OCI-LY1 (cell line): ENCODE data around the gene ODAD3.

ENCODE experiments used
- H2AFZ ChIP-seq: fragments of 200-600 bp; sonication (generic), shearing (Covaris generic); 2 replicates; pipeline ENCODE4 v1.6.0; 2014; ENCODE audit warnings: antibody characterized with exemption, mild to moderate bottlenecking, low read length
- H3F3A ChIP-seq: fragments of 200-600 bp; sonication (generic), shearing (Covaris generic); 2 replicates; pipeline ENCODE4 v1.6.0; 2014; ENCODE audit warnings: mild to moderate bottlenecking, antibody characterized with exemption, low read length, moderate library complexity; ENCODE audit not compliant: insufficient read depth
- H3K27ac ChIP-seq: fragments of 200-600 bp; sonication (generic); 2 replicates; pipeline ENCODE4 v1.5.1; 2014; ENCODE audit warnings: low read length, mixed run types, mild to moderate bottlenecking, low read depth; ENCODE audit not compliant: poor library complexity, severe bottlenecking
- H3K27me3 ChIP-seq: fragments of 200-600 bp; sonication (generic); 2 replicates; pipeline ENCODE4 v1.6.0; 2014; ENCODE audit warnings: antibody characterized with exemption, mild to moderate bottlenecking, low read length, moderate library complexity; ENCODE audit not compliant: insufficient read depth
- H3K36me3 ChIP-seq: fragments of 200-600 bp; sonication (generic); 2 replicates; pipeline ENCODE4 v1.6.1; 2014; ENCODE audit warnings: mild to moderate bottlenecking, antibody characterized with exemption, low read length, moderate library complexity, mixed read lengths; ENCODE audit not compliant: insufficient read depth
- H3K4me1 ChIP-seq: fragments of 200-600 bp; sonication (generic); 2 replicates; pipeline ENCODE4 v1.5.1; 2014; ENCODE audit warnings: mild to moderate bottlenecking, low read length, moderate library complexity; ENCODE audit not compliant: insufficient read depth, severe bottlenecking
- H3K4me2 ChIP-seq: fragments of 200-600 bp; sonication (generic), shearing (Covaris generic); 2 replicates; pipeline ENCODE4 v1.6.1; 2014; ENCODE audit warnings: low read length
- H3K4me3 ChIP-seq: fragments of 200-600 bp; sonication (generic); 2 replicates; pipeline ENCODE4 v1.5.1; 2014; ENCODE audit warnings: low read length, low read depth, mild to moderate bottlenecking, mixed read lengths; ENCODE audit not compliant: poor library complexity, severe bottlenecking
- H3K79me2 ChIP-seq: fragments of 200-600 bp; shearing (Covaris generic); 2 replicates; pipeline ENCODE4 v1.6.1; 2016; ENCODE audit warnings: mixed run types, low read length, mixed read lengths; ENCODE audit not compliant: insufficient read depth
- H3K9ac ChIP-seq: fragments of 200-600 bp; sonication (generic), shearing (Covaris generic); 2 replicates; pipeline ENCODE4 v1.6.1; 2014; ENCODE audit warnings: mild to moderate bottlenecking, low read length, mixed read lengths
- H3K9me2 ChIP-seq: fragments of 200-600 bp; sonication (generic), shearing (Covaris generic); 2 replicates; pipeline ENCODE4 v1.6.1; 2014; ENCODE audit warnings: low read depth, mild to moderate bottlenecking, low read length, mixed read lengths
- H3K9me3 ChIP-seq: fragments of 200-600 bp; shearing (Covaris generic); 2 replicates; pipeline ENCODE4 v1.6.1; 2014; ENCODE audit warnings: low read length, mixed read lengths
- H4K20me1 ChIP-seq: fragments of 200-600 bp; sonication (generic), shearing (Covaris generic); 2 replicates; pipeline ENCODE4 v1.6.0; 2016; ENCODE audit warnings: mild to moderate bottlenecking, low read length; ENCODE audit not compliant: insufficient read depth
- EZH2 ChIP-seq: fragments of 200-600 bp; sonication (generic), shearing (Covaris generic); IDR thresholded peaks from 2 replicates; pipeline ENCODE4 v1.8.0; 2017; ENCODE audit warnings: borderline replicate concordance, mixed run types, mild to moderate bottlenecking, antibody characterized with exemption, low read length, moderate library complexity, mixed read lengths
- TF ChIP-seq, protein P1 (sequence below): fragments of 200-600 bp; sonication (generic), shearing (Covaris generic); IDR thresholded peaks from 2 replicates; pipeline ENCODE4 v1.5.1; 2017; ENCODE audit warnings: mild to moderate bottlenecking, antibody characterized with exemption, low read length, moderate library complexity, mixed read lengths

ODAD3 gene

DNA sequence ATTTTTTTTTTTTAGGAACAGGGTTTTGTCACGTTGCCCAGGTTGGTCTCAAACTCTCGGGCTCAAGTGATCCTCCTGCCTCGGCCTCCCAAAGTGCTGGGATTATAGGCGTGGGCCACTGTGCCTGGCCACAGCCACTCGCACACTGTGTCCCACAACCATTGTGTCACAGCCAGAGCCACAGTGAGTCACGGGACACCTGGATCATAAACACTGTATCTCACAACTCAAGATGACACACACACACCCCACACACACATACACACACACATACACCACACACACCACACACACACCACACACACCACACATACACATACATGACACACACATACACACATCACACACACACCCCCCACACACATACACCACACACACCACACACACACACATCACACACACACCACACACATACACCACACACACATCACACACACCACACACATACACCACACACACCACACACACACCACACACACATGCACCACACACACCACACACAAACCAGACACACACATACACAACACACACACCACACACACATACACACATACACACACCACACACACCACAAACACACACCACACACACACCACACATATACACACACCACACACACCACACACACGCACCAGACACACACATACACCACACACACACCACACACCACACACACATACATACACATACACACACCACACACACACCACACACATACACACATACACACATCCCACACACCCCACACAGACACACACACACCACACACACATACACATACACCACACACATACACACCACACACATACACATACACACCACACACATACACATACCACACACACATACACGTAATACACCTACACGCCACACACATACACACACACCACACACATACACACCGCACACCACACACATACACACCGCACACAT, 29.7 kb upstream of the ODAD3 start:
- TF ChIP-seq EZH2 = no peak
- TF ChIP-seq, protein P1, sequence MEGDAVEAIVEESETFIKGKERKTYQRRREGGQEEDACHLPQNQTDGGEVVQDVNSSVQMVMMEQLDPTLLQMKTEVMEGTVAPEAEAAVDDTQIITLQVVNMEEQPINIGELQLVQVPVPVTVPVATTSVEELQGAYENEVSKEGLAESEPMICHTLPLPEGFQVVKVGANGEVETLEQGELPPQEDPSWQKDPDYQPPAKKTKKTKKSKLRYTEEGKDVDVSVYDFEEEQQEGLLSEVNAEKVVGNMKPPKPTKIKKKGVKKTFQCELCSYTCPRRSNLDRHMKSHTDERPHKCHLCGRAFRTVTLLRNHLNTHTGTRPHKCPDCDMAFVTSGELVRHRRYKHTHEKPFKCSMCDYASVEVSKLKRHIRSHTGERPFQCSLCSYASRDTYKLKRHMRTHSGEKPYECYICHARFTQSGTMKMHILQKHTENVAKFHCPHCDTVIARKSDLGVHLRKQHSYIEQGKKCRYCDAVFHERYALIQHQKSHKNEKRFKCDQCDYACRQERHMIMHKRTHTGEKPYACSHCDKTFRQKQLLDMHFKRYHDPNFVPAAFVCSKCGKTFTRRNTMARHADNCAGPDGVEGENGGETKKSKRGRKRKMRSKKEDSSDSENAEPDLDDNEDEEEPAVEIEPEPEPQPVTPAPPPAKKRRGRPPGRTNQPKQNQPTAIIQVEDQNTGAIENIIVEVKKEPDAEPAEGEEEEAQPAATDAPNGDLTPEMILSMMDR = no peak
- H3K9me3 ChIP-seq = no peaks in the 10 kb centered on the region
- no peak overlapping the region for H3K4me3 ChIP-seq
- no peaks in the 10 kb centered on the region for H3K9me2 ChIP-seq
- H3K36me3 ChIP-seq = no peaks in the 10 kb centered on the region
- no peaks in the 10 kb centered on the region for H4K20me1 ChIP-seq
- H2AFZ ChIP-seq = no peak overlapping the region
- no peaks in the 10 kb centered on the region for H3K4me1 ChIP-seq
- no peak overlapping the region for H3K9ac ChIP-seq
- no peak overlapping the region for H3K27ac ChIP-seq
- H3K4me2 ChIP-seq = no peak overlapping the region
- 0 out of 2 replicates have a peak, but pooled peaks cover 2% of the 10 kb centered on the region for H3K27me3 ChIP-seq
- H3F3A ChIP-seq = no peaks in the 10 kb centered on the region
- no peaks in the 10 kb centered on the region for H3K79me2 ChIP-seq

DNA sequence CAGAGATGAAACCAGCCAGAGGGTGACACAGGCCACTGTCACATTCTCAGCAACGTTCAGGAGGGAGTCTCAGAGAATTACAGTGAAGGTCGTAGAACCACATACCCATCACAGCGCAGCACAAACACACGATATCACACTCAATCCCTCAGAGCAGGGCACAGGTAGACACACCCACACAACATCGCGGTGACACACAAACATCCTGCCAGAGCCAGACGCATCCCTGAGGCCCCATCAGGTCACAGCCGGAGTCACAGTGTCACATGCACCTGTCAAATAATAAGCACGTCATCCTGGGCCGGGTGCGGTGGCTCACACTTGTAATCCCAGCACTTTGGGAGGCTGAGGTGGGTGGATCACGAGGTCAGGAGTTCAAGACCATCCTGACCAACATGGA, 28.5 kb upstream of the ODAD3 start:
- Histone ChIP-seq H3K4me2 (no peak overlapping the region), H3K27me3 (no peaks in the 10 kb centered on the region), H3K36me3 (no peaks in the 10 kb centered on the region)

DNA sequence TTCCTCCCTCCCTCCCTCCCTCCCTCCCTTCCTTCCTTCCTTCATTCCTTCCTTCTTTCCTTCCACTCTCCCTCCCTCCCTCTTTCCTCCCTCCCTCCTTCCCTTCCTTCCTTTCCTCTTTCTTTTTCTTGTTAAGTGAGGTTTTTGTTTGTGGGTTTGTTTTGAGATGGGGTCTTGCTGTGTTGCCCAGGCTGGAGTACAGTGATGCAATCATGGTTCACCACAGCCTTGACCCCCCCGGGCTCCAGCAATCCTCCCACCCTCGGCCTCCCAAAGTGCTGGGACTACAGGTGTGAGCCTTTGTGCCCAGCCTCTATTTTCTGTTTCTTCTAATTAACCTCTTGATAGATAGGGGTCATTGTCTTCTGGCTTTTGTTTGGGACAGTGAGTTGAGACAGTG, 26.5 kb upstream of the ODAD3 start:
- H3K27me3 ChIP-seq = 0 out of 2 replicates have a peak, but pooled peaks cover 9% of the 10 kb centered on the region
- no peaks in the 10 kb centered on the region for H3K79me2 ChIP-seq
- H3F3A ChIP-seq = no peaks in the 10 kb centered on the region
- TF ChIP-seq, protein P1 = no peak
- TF ChIP-seq EZH2 = no peak
- no peaks in the 10 kb centered on the region for H3K9me3 ChIP-seq
- no peaks in the 10 kb centered on the region for H3K4me1 ChIP-seq
- H3K9me2 ChIP-seq = no peaks in the 10 kb centered on the region
- no peak overlapping the region for H3K9ac ChIP-seq
- no peaks in the 10 kb centered on the region for H3K36me3 ChIP-seq
- H3K27ac ChIP-seq = no peak overlapping the region
- no peak overlapping the region for H3K4me3 ChIP-seq
- H3K4me2 ChIP-seq = no peak overlapping the region
- no peak overlapping the region for H2AFZ ChIP-seq
- no peaks in the 10 kb centered on the region for H4K20me1 ChIP-seq

More for the DNA sequence above, 28.5 kb upstream of the ODAD3 start:
- H3K4me3 ChIP-seq = no peak overlapping the region
- no peaks in the 10 kb centered on the region for H3K4me1 ChIP-seq
- no peaks in the 10 kb centered on the region for H3K9me3 ChIP-seq
- TF ChIP-seq, protein P1 = no peak
- no peak for TF ChIP-seq EZH2
- no peaks in the 10 kb centered on the region for H3K79me2 ChIP-seq
- no peak overlapping the region for H3K27ac ChIP-seq
- no peaks in the 10 kb centered on the region for H3K9me2 ChIP-seq
- H4K20me1 ChIP-seq = no peaks in the 10 kb centered on the region
- H3K9ac ChIP-seq = no peak overlapping the region
- no peaks in the 10 kb centered on the region for H3F3A ChIP-seq
- H2AFZ ChIP-seq = no peak overlapping the region
